ACC112 (cell line): ENCODE data around the gene ALPL.
"Not testable (repeated sequence)": the region's sequence is repeated elsewhere in the genome, so short reads cannot be mapped to it uniquely, and the experiment has no call there.

Experiments used
- H2AFZ ChIP-seq: fragments of 200-600 bp; sonication (generic); one replicate; pipeline ENCODE4 v1.6.0; 2017; ENCODE audit warnings: antibody characterized with exemption, low read length; ENCODE audit not compliant: unreplicated experiment
- H3K27ac ChIP-seq: fragments of 200-600 bp; sonication (generic); 2 replicates; pipeline ENCODE4 v1.5.1; 2014; ENCODE audit warnings: low read depth, mild to moderate bottlenecking, antibody characterized with exemption, low read length, moderate library complexity
- H3K27me3 ChIP-seq: fragments of 200-600 bp; sonication (generic); 2 replicates; pipeline ENCODE4 v1.6.1; 2014; ENCODE audit warnings: mild to moderate bottlenecking, antibody characterized with exemption, low read length, moderate library complexity, mixed read lengths; ENCODE audit not compliant: insufficient read depth
- H3K36me3 ChIP-seq: fragments of 200-600 bp; sonication (generic); 2 replicates; pipeline ENCODE4 v1.6.1; 2016; ENCODE audit warnings: mild to moderate bottlenecking, antibody characterized with exemption, low read length, moderate library complexity, mixed read lengths; ENCODE audit not compliant: insufficient read depth
- H3K4me1 ChIP-seq: fragments of 200-600 bp; sonication (generic); one replicate; pipeline ENCODE4 v1.6.1; 2016; ENCODE audit warnings: low read length, mixed read lengths; ENCODE audit not compliant: insufficient read depth, unreplicated experiment, control insufficient read depth
- H3K4me3 ChIP-seq: fragments of 200-600 bp; sonication (generic); 2 replicates; pipeline ENCODE4 v1.5.1; 2014; ENCODE audit warnings: mild to moderate bottlenecking, low read depth, low read length
- H3K79me2 ChIP-seq: fragments of 200-600 bp; sonication (generic); one replicate; pipeline ENCODE4 v1.6.0; 2016; ENCODE audit warnings: low read length; ENCODE audit not compliant: control insufficient read depth, unreplicated experiment, insufficient read depth

The ALPL gene

DNA sequence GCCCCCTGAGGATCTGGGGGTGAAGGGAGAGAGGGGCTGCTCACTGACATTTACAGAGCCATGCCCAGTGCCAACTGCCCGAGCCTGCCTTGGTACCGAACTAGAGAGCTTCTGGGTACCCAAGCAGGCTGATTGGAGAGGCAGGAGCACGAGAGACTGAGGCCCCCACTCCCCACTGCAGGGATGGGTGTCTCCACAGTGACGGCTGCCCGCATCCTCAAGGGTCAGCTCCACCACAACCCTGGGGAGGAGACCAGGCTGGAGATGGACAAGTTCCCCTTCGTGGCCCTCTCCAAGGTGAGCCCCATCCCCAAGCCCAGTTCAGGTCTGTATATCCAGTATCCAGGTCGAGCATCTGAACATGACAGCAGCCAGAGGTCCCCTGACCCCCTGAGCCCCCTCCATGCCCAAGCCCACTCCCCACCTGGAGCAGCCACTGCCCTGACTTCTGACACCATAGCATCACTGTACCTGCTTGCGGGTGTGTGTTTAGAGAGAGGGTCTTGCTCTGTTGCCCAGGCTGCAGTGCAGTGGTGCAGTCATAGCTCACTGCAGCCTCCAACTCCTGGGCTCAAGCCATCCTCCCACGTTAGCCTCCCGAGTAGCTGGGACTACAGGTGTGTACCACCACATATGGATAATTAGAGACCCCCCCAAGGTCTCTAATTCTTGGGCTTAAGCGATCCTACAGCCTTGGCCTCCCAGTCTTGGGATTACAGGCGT, 51.9 kb downstream of the ALPL start:
- no peaks in the 10 kb centered on the region for H3K36me3 ChIP-seq
- H2AFZ ChIP-seq: no peak overlapping the region
- H3K4me3 ChIP-seq: no peak overlapping the region
- H3K27me3 ChIP-seq: no peaks in the 10 kb centered on the region
- H3K4me1 ChIP-seq: no peaks in the 10 kb centered on the region
- no peak overlapping the region for H3K27ac ChIP-seq
- no peaks in the 10 kb centered on the region for H3K79me2 ChIP-seq

DNA sequence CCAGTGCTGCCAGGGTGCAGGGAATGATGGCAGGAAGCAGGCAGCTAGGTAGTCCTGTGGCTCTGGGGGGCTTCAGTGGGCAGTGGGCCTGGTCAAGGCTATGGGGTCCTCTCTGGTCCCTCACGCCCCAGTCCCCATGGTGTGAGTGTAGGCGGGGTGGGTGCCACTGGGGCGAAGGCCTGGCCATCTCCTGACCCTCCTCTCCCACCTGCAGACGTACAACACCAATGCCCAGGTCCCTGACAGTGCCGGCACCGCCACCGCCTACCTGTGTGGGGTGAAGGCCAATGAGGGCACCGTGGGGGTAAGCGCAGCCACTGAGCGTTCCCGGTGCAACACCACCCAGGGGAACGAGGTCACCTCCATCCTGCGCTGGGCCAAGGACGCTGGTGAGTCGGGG, 53.7 kb downstream of the ALPL start:
- H3K36me3 ChIP-seq: no peaks in the 10 kb centered on the region
- H3K79me2 ChIP-seq: no peaks in the 10 kb centered on the region
- H3K4me1 ChIP-seq: peaks cover 7% of the 10 kb centered on the region
- H2AFZ ChIP-seq: no peak overlapping the region
- no peak overlapping the region for H3K27ac ChIP-seq
- H3K27me3 ChIP-seq: no peaks in the 10 kb centered on the region
- H3K4me3 ChIP-seq: no peak overlapping the region

DNA sequence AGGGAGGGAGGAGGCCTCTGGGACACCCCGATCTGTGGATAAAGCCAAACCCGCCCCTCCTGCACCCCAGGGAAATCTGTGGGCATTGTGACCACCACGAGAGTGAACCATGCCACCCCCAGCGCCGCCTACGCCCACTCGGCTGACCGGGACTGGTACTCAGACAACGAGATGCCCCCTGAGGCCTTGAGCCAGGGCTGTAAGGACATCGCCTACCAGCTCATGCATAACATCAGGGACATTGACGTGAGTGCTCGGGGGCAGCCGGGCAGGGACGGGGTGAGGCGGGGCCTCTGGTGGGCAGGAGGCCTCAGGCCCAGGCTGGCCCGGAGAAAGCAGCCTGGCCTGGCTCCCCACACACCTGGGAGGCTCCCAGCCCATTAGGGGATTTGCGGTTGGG, 54.7 kb downstream of the ALPL start:
- Histone ChIP-seq H3K4me1 (peaks cover 17% of the 10 kb centered on the region), H3K4me3 (no peak overlapping the region), H3K27ac (no peak overlapping the region), H2AFZ (no peak overlapping the region), H3K27me3 (no peaks in the 10 kb centered on the region), H3K36me3 (no peaks in the 10 kb centered on the region), H3K79me2 (no peaks in the 10 kb centered on the region)

DNA sequence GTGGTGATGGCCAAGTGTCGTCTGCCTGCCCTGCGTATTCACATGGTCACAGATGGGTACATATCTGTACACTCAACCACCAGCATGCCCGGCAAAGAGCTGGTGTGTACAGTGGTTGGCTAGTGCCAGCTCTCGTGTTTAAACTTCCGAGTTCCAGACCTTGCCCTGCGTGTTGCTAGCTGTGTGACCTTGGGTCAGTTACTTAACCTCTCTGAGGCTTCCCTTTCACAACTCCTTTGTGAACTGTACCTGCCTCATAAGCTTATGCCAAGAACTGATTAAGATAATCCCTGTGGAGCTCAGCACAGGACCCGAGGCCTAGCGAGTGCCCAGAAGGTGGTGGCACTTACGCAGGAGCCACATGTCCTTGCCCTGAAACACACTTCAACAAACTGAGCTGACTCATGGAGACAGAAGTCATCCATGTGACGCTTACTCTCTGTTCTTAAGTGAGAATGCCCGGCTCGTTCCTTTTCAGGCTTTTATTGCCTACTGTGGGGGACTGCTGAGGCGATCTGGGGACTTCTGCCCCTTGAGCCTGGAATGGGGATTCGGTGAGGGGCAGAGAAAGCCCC, 55.4 kb downstream of the ALPL start:
- peaks cover 17% of the 10 kb centered on the region for H3K4me1 ChIP-seq
- no peak overlapping the region for H3K4me3 ChIP-seq
- no peak overlapping the region for H3K27ac ChIP-seq
- no peak overlapping the region for H2AFZ ChIP-seq
- no peaks in the 10 kb centered on the region for H3K27me3 ChIP-seq
- H3K36me3 ChIP-seq: no peaks in the 10 kb centered on the region
- no peaks in the 10 kb centered on the region for H3K79me2 ChIP-seq

GRCh38 chr1:21565285-21565684, 56.1 kb downstream of the ALPL start:
- no peak overlapping the region for H2AFZ ChIP-seq
- H3K27me3 ChIP-seq: no peaks in the 10 kb centered on the region
- peaks cover 17% of the 10 kb centered on the region for H3K4me1 ChIP-seq
- no peak overlapping the region for H3K4me3 ChIP-seq
- no peak overlapping the region for H3K27ac ChIP-seq
- H3K79me2 ChIP-seq: no peaks in the 10 kb centered on the region
- H3K36me3 ChIP-seq: no peaks in the 10 kb centered on the region

- not testable (repeated sequence) for H3K27ac ChIP-seq, H2AFZ ChIP-seq, H3K36me3 ChIP-seq, H3K79me2 ChIP-seq, H3K4me3 ChIP-seq, H3K27me3 ChIP-seq
- H3K4me1 ChIP-seq: peaks cover 17% of the 10 kb centered on the region
Measured at GRCh38 chr1:21566361-21566760, 57.1 kb downstream of the ALPL start.

GRCh38 chr1:21567241-21568005, 58.2 kb downstream of the ALPL start:
- Histone ChIP-seq H3K27me3 (no peaks in the 10 kb centered on the region), H3K27ac (peak overlapping the region; percentile 31; the same call in 1 of the 2 replicates), H3K36me3 (no peaks in the 10 kb centered on the region), H2AFZ (no peak overlapping the region), H3K79me2 (no peaks in the 10 kb centered on the region), H3K4me1 (peaks cover 17% of the 10 kb centered on the region), H3K4me3 (no peak overlapping the region)

DNA sequence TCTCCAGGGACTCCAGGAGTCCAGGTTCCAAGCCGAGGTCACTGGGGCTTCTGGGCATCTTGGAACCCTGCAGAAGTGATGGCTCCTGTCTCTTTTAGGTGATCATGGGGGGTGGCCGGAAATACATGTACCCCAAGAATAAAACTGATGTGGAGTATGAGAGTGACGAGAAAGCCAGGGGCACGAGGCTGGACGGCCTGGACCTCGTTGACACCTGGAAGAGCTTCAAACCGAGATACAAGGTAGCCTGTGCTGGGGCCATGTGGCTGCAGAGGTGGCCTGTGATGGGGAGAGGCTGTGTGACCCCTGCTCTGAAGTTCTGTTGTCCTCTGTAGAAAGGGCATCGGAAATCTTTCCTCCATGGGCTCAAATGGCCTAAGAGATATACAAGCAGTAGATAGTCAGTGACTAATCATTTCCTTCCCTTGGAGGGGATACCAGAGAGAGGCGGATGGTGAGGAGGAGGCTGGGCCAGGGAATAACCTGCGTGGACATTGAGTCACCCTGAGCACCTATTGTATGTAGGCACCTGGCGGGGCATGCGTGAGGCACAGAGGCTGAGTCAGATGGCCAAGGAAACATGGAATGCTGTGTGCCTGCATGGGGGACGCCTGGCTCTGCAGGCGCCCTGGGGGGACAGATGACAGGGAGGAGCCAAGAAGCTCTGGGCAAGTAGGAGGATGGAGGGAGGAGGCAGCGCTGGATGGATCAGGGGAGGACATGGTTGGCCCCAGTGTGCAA, 59.0 kb downstream of the ALPL start:
- Histone ChIP-seq H3K4me3 (no peak overlapping the region), H2AFZ (no peak overlapping the region), H3K4me1 (peaks cover 17% of the 10 kb centered on the region), H3K27me3 (no peaks in the 10 kb centered on the region), H3K36me3 (no peaks in the 10 kb centered on the region), H3K27ac (peak overlapping the region; percentile 31), H3K79me2 (no peaks in the 10 kb centered on the region)

- no peaks in the 10 kb centered on the region for H3K79me2 ChIP-seq
- no peaks in the 10 kb centered on the region for H3K36me3 ChIP-seq
- no peaks in the 10 kb centered on the region for H3K27me3 ChIP-seq
- H3K4me3 ChIP-seq: no peak overlapping the region
- H3K27ac ChIP-seq: no peak overlapping the region
- no peak overlapping the region for H2AFZ ChIP-seq
- peaks cover 17% of the 10 kb centered on the region for H3K4me1 ChIP-seq
Measured at GRCh38 chr1:21568809-21569385, 59.7 kb downstream of the ALPL start.

DNA sequence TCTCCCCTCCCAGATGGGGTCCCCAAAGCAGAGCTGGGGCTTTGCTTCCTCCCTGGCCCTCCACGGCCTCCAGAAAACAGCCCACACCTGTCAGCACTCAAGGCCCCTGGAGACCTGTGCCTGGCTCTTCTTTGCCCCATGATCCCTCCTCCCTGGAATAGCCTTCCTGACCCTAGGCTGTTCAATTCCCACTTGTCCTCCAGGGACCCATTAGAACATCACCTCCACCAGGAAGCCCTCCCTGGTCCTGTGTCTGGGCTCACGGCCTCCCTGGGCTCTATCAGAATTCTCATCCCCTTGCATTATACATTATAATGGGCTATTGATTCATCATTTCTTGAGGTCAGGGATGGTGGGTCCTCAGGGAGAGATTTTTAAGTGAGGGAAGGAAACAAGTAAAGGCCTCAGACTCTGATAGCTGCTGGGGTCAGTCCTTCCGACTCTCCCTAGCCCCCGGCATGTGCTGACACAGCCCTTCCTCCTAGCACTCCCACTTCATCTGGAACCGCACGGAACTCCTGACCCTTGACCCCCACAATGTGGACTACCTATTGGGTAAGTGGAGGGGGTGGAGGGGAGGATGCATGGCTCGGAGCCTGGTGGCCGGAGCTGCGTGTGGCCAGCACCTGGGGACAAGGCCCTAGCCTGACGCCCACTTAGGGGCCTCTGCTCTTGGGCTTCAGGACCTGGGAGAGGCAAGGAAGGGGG, 60.8 kb downstream of the ALPL start:
- H3K36me3 ChIP-seq: no peaks in the 10 kb centered on the region
- no peak overlapping the region for H2AFZ ChIP-seq
- no peaks in the 10 kb centered on the region for H3K27me3 ChIP-seq
- peaks cover 27% of the 10 kb centered on the region for H3K4me1 ChIP-seq
- no peaks in the 10 kb centered on the region for H3K79me2 ChIP-seq
- no peak overlapping the region for H3K27ac ChIP-seq
- H3K4me3 ChIP-seq: no peak overlapping the region
